Activated naive CD8-positive, alpha-beta T cell (primary cell): ENCODE data around the gene ITGB3.
"Not testable (repeated sequence)": the region's sequence is repeated elsewhere in the genome, so short reads cannot be mapped to it uniquely, and the experiment has no call there.

Experiments
- H3K27ac Mint-ChIP-seq: one replicate; pipeline ENCODE4 v1.8.0; 2021; ENCODE audit warnings: mixed read lengths
- H3K27me3 Mint-ChIP-seq: one replicate; pipeline ENCODE4 v1.8.0; 2021; ENCODE audit warnings: mixed read lengths
- H3K36me3 Mint-ChIP-seq: one replicate; pipeline ENCODE4 v1.8.0; 2021; ENCODE audit warnings: mixed read lengths
- H3K4me1 Mint-ChIP-seq: one replicate; pipeline ENCODE4 v1.8.0; 2021; ENCODE audit warnings: low read depth, mixed read lengths
- H3K4me3 Mint-ChIP-seq: one replicate; pipeline ENCODE4 v1.8.0; 2021; ENCODE audit warnings: mild to moderate bottlenecking, mixed read lengths
- H3K9me3 Mint-ChIP-seq: one replicate; pipeline ENCODE4 v1.8.0; 2021; ENCODE audit warnings: low read depth, mixed read lengths

ITGB3 gene

GRCh38 chr17:47217279-47217678, 36.3 kb upstream of the ITGB3 start:
- peaks cover 45% of the 10 kb centered on the region for H3K4me1 Mint-ChIP-seq
- H3K9me3 Mint-ChIP-seq, H3K27ac Mint-ChIP-seq, H3K36me3 Mint-ChIP-seq, H3K4me3 Mint-ChIP-seq, H3K27me3 Mint-ChIP-seq: not testable (repeated sequence)

- no peak overlapping the region for H3K4me3 Mint-ChIP-seq
- H3K36me3 Mint-ChIP-seq = no peaks in the 10 kb centered on the region
- no peaks in the 10 kb centered on the region for H3K27me3 Mint-ChIP-seq
- H3K9me3 Mint-ChIP-seq = peaks cover 1% of the 10 kb centered on the region
- no peak overlapping the region for H3K27ac Mint-ChIP-seq
- H3K4me1 Mint-ChIP-seq = peaks cover 45% of the 10 kb centered on the region
Observed at GRCh38 chr17:47218896-47219430, 34.7 kb upstream of the ITGB3 start.

DNA sequence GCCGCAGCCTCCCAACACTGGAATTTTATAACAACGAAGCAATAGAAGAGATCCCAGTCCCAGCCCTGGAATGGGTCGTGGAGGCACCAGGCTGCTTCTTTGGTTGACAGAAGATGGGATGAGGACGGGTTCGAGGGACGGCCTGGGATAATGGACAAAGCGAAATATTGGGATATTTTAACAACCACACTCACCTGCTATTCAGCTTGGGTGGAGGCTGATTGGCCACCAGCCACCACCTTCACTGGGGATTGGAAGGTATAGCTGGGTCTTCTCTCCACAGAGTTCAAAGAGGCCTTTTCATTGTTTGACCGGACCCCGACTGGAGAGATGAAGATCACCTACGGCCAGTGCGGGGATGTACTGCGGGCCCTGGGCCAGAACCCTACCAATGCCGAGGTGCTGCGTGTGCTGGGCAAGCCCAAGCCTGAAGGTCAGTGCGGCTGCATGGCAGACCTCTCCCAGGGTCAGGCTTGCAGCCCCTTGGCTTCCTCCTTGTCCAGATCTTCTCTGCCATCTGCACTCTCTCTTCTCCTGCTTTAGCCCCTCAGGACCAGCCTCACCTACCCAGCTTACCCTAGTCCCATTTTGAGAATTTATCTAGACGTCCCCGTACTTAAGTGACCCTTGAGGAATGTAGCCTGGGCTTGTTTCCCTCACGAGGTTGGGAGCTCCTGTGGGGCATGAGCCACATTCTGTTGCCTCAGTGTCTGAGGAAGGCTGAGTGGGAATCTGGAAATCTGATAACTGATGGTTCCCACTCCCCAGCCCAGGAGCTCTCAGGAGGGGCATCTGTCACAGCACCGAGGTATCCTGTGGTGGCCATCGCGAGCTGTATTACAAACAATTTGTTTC, 33.8 kb upstream of the ITGB3 start:
- H3K27ac Mint-ChIP-seq = no peak overlapping the region
- H3K27me3 Mint-ChIP-seq = no peaks in the 10 kb centered on the region

DNA sequence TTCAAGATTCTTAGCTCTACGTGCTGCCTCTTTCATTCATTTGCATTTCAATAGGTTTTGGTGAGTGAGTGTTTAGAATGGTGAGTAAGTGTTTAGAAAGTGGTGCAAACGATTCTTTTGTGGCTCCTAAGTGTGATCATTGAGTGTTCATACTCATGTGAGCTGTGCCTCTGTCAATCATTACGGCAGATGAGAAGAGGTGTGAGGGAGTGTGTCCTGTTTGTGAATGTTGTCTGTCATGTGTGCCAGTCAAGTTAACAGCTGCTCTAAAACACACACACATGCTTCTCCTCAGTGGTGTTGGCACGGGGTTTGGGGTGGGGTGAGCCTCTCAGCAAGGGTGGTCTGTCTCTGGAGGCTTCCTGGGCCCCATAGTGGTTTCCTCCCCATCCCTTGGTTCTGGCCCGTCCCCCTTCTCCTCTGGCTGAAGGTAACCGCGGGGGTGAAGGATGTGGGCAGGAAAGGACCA, 33.1 kb upstream of the ITGB3 start:
- peak overlapping the region; percentile 39 for H3K4me3 Mint-ChIP-seq
- peaks cover 45% of the 10 kb centered on the region for H3K4me1 Mint-ChIP-seq
- H3K9me3 Mint-ChIP-seq = peaks cover 4% of the 10 kb centered on the region
- no peaks in the 10 kb centered on the region for H3K27me3 Mint-ChIP-seq
- no peaks in the 10 kb centered on the region for H3K36me3 Mint-ChIP-seq
- no peak overlapping the region for H3K27ac Mint-ChIP-seq

More for the DNA sequence above, 33.8 kb upstream of the ITGB3 start:
- peaks cover 4% of the 10 kb centered on the region for H3K9me3 Mint-ChIP-seq
- peaks cover 45% of the 10 kb centered on the region for H3K4me1 Mint-ChIP-seq
- no peaks in the 10 kb centered on the region for H3K36me3 Mint-ChIP-seq
- peak overlapping the region; percentile 39 for H3K4me3 Mint-ChIP-seq

DNA sequence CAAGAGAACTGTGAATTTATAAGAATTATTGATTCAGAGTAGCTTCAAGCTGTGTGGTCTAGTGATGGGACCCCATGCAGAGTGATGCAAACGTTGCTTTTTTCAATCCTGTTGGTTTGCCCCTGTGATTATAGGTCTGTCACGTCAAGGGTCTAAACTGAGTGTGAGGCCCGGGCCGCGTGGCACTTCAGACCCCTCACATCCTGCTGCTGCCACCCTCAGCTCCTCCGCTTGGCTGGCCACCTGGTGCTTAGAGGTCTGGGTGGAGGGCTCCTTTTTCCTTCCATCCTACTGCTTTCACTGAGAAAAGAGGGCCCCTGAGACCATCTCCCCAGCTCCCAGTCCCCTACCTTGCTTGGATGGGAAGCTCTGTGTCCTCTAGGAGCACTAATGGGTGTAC, 32.5 kb upstream of the ITGB3 start:
- H3K4me3 Mint-ChIP-seq = no peak overlapping the region
- no peaks in the 10 kb centered on the region for H3K27me3 Mint-ChIP-seq
- no peaks in the 10 kb centered on the region for H3K36me3 Mint-ChIP-seq
- H3K27ac Mint-ChIP-seq = no peak overlapping the region
- H3K9me3 Mint-ChIP-seq = peaks cover 4% of the 10 kb centered on the region
- H3K4me1 Mint-ChIP-seq = peaks cover 45% of the 10 kb centered on the region

DNA sequence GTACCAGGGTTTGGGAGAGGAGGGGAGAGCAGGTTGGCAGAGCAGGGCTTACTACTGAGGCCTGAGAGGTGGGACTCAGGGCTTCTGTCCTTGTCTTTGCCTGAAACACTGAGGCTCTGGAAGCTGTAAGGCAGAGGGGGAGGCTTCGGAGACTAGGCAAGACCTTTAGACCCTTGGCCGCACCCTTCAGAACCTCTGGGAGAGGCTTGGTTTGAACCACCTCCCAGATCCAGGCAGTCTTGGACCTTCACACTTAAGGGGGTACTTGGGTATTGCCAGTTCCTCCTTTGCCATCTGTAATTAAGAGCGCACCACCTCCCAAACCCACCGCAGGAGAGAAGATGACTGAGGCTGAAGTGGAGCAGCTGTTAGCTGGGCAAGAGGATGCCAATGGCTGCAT, 31.6 kb upstream of the ITGB3 start:
- no peaks in the 10 kb centered on the region for H3K36me3 Mint-ChIP-seq
- H3K4me1 Mint-ChIP-seq = peaks cover 40% of the 10 kb centered on the region
- H3K27ac Mint-ChIP-seq = no peak overlapping the region
- peaks cover 4% of the 10 kb centered on the region for H3K9me3 Mint-ChIP-seq
- no peaks in the 10 kb centered on the region for H3K27me3 Mint-ChIP-seq
- H3K4me3 Mint-ChIP-seq = no peak overlapping the region

DNA sequence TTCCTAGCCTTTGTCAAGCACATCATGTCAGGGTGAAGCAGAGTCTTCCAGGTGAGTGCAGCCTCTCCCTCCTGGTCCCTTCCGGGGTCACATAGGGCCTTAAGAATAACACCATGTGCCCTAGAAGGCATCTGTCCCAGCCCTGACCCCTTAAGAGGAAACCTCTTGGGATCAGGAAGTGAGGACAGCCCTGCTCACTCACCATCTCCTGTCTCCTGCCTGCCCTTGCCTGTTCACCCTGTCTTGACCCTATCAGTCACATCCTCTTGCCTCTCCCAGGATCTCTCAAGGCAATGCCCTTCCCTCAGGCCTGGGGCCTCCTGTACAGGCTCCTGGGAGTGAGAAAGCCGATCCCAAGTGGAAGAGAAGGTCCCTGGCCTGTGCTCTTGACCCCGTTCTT, 30.6 kb upstream of the ITGB3 start:
- H3K4me3 Mint-ChIP-seq = no peak overlapping the region
- H3K36me3 Mint-ChIP-seq = no peaks in the 10 kb centered on the region
- no peaks in the 10 kb centered on the region for H3K27me3 Mint-ChIP-seq
- H3K27ac Mint-ChIP-seq = no peak overlapping the region
- H3K9me3 Mint-ChIP-seq = peaks cover 4% of the 10 kb centered on the region
- H3K4me1 Mint-ChIP-seq = peaks cover 36% of the 10 kb centered on the region

- H3K4me1 Mint-ChIP-seq = peaks cover 31% of the 10 kb centered on the region
Observed at GRCh38 chr17:47223460-47223859, 30.2 kb upstream of the ITGB3 start.

GRCh38 chr17:47224077-47224476, 29.6 kb upstream of the ITGB3 start:
- H3K36me3 Mint-ChIP-seq, H3K27me3 Mint-ChIP-seq, H3K4me3 Mint-ChIP-seq, H3K27ac Mint-ChIP-seq, H3K9me3 Mint-ChIP-seq: not testable (repeated sequence)
- H3K4me1 Mint-ChIP-seq = peaks cover 25% of the 10 kb centered on the region

More at GRCh38 chr17:47223460-47223859, 30.2 kb upstream of the ITGB3 start:
- Mint-ChIP-seq H3K9me3 (peaks cover 4% of the 10 kb centered on the region), H3K27ac (no peak overlapping the region), H3K4me3 (no peak overlapping the region), H3K36me3 (no peaks in the 10 kb centered on the region), H3K27me3 (no peaks in the 10 kb centered on the region)

DNA sequence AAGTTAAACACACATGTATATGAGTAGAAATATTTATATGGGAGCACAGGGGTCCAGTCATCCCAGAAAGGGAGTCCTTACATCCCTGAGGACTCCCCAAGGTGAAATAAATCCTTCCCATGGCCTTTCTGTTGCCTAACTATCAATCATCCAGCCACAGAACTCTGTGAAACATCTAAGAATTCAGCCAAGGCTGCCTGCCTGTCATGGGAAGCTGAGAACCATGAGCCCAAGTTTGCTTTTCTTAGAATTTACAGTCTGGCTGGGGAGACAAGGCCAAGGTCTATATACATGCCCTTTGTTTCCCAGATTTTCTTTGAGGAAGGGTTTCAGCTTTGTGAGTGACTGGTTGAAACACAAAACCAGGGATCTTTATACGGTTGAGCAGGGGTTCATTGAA, 28.7 kb upstream of the ITGB3 start:
- Mint-ChIP-seq H3K27ac (no peak overlapping the region), H3K9me3 (peaks cover 4% of the 10 kb centered on the region), H3K27me3 (no peaks in the 10 kb centered on the region), H3K4me3 (no peak overlapping the region), H3K36me3 (no peaks in the 10 kb centered on the region), H3K4me1 (peaks cover 24% of the 10 kb centered on the region)

DNA sequence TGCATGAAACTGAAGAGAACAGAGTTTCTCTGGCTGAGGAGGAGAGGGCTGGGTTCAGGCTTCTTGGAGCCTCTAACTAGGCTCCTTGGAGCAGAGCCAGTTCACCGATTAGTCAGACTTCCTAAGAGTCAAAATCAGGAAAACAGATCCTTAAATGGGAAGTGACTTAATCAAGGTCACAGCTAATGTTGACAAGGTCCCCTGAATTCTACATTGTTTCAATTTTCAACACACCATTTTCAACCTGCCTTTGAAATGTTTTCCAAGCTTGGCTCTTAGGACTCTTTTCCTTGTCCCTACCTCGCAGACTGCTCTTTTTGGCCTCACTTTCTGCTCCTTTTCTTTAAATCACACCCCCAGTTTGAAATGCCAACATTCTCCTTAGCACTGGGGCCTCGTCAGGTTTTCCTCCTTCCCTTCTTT, 28.2 kb upstream of the ITGB3 start:
- Mint-ChIP-seq H3K36me3 (no peaks in the 10 kb centered on the region), H3K9me3 (peaks cover 4% of the 10 kb centered on the region), H3K27me3 (no peaks in the 10 kb centered on the region), H3K4me1 (peaks cover 23% of the 10 kb centered on the region), H3K4me3 (no peak overlapping the region), H3K27ac (no peak overlapping the region)

DNA sequence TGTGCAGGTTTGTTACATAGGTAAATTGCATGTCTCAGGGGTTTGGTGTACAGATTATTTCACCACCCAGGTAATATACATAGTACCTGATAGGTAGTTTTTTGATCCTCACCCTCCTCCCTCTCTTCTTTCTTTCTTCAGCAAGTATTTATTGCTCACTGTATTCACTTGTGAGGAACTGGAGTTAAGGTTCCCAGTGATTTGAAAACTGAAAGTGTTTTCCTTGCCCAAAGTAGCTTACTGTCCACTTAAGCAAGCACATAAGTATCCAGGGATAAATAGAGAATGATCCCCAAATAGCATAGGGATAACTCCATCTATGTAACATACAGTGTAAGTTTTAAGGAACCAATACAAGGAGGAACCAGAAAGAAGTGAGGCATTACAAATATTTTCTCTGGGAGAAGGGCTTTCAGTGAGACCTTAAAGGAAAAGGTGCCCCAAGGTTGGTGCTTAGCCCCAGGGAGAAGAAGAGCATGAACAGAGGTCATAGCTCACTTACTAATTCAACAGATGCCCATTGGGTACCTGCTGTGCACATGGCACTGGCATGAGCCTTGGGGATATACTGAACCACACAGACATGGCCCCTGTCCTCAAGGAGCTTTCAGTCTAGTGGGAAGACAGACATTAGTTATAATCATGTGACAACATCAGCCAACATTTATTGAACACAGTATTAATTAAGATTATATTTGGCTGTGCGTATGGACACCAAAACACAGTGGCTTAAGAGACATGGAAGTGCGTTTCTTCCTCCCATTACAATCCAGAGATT, 27.5 kb upstream of the ITGB3 start:
- Mint-ChIP-seq H3K27ac (no peak overlapping the region), H3K4me1 (peaks cover 17% of the 10 kb centered on the region), H3K36me3 (no peaks in the 10 kb centered on the region), H3K27me3 (peaks cover 2% of the 10 kb centered on the region), H3K4me3 (no peak overlapping the region), H3K9me3 (peaks cover 4% of the 10 kb centered on the region)

DNA sequence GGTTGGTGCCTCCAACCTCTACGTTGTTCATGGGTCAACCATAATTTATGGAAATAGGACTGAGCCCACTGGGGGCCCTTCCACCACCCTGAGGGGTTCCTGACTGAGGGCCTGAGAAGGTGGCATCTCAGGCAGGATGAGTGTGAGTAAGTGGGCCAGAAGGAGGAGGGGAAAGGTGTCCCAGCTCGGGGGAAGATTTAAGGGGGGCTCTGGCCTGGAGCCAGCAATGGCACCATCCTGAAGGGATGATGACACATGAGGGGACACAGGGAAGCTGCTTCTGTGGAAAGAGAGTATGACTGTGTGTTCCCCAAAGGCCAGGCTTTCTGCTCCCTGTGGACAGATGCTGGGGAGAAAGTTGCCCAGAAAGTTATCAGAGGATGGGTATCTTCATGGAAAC, 25.8 kb upstream of the ITGB3 start:
- no peak overlapping the region for H3K4me3 Mint-ChIP-seq
- peaks cover 5% of the 10 kb centered on the region for H3K27me3 Mint-ChIP-seq
- H3K4me1 Mint-ChIP-seq = peaks cover 11% of the 10 kb centered on the region
- no peak overlapping the region for H3K27ac Mint-ChIP-seq
- no peaks in the 10 kb centered on the region for H3K36me3 Mint-ChIP-seq
- H3K9me3 Mint-ChIP-seq = peaks cover 4% of the 10 kb centered on the region

DNA sequence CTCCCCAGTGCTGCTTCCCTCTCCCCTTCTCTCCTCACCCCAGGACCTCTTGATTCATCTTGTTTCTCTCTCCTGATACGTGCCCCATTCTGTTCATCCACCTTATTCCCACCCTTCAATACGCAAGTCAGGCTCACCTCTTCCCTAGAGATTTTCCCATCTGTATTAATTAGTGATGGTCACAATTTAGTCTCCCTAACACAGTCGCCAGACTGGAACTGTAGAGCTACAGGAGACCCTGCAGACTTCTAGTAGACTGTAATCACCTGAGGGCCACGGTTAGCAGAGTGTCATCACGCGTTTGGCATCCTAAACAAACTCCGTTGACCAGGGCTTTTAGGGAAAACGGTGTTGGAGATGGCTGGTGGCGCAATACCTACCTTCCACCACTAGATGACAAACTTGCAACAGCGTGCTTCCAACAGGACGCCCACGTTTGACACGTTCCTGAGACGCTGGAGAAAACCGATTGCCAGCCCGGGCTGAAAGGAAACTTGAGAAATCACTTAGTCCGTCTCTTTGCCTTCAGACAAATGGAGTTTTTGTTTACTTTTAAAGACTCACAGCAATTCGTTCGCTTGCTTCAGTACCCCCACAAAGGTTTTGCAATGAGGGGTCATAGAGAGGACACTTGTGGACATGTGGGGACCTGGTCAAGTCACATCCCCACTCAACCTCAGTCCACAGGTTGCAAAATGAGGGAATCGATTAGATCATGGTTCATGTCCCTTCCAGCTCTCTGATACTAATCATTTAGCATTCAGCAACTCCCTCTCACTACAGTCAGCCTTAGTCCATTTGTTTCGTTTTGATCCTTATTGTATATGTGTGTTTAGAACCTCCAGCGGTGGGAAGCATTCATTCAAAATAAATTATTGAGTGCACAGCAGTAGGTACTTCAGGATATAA, 23.8 kb upstream of the ITGB3 start:
- H3K4me1 Mint-ChIP-seq = peaks cover 11% of the 10 kb centered on the region
- peak overlapping the region; percentile 73 for H3K4me3 Mint-ChIP-seq
- no peaks in the 10 kb centered on the region for H3K9me3 Mint-ChIP-seq
- peaks cover 5% of the 10 kb centered on the region for H3K27me3 Mint-ChIP-seq
- no peaks in the 10 kb centered on the region for H3K36me3 Mint-ChIP-seq
- no peak overlapping the region for H3K27ac Mint-ChIP-seq
